ENCODE measurements around the gene FOXRED1.

The FOXRED1 gene

GRCh38 chr11:126311401-126312291, 42.7 kb downstream of the FOXRED1 start:
- DNase-seq (ENCODE audit: low read depth, low spot score): no peak

GRCh38 chr11:126312961-126313360, 44.0 kb downstream of the FOXRED1 start:
- no peak for DNase-seq (ENCODE audit: low read depth, low spot score)

GRCh38 chr11:126313826-126314225, 44.9 kb downstream of the FOXRED1 start:
- DNase-seq (ENCODE audit: low read depth, low spot score): no peak

GRCh38 chr11:126317432-126317755, 48.4 kb downstream of the FOXRED1 start:
- no peak for DNase-seq (ENCODE audit: low read depth, low spot score)

- DNase-seq (ENCODE audit: low read depth, low spot score): no peak
Measured at GRCh38 chr11:126317756-126318573, 49.0 kb downstream of the FOXRED1 start.

- no peak for DNase-seq (ENCODE audit: low read depth, low spot score)
Measured at GRCh38 chr11:126318574-126319373, 49.8 kb downstream of the FOXRED1 start.

GRCh38 chr11:126319374-126319740, 50.4 kb downstream of the FOXRED1 start:
- DNase-seq (ENCODE audit: low read depth, low spot score): no peak

GRCh38 chr11:126322996-126323395, 54.0 kb downstream of the FOXRED1 start:
- DNase-seq (ENCODE audit: low read depth, low spot score): no peak

- no peak for DNase-seq (ENCODE audit: low read depth, low spot score)
Measured at GRCh38 chr11:126327281-126328000, 58.5 kb downstream of the FOXRED1 start.

All from ELF-1 (cell line).